GM12872 (cell line): ENCODE measurements around the gene THAP2.

Experiments
- TF ChIP-seq, protein P1 (sequence below): IDR thresholded peaks from 3 replicates; pipeline ENCODE4 v1.5.1; 2011; ENCODE audit warnings: low read depth, mild to moderate bottlenecking, low read length, moderate library complexity; ENCODE audit not compliant: insufficient read depth

Gene THAP2

DNA sequence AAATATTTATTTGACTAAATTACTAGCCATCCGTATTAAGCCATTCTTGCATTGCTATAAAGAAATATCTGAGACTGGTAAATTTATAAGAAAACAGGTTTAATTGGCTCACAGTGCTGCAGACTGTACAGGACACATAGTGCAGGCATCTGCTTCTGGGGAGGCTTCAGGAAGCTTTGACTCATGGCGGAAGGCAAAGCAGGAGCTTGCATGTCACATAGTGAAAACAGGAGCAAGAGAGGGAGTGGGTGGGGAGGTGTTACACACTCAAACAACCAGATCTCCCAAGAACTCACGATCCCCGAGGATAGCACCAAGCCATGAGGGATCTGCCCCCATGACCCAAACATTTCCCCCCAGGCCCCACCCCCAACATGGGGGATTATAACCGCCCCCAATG, 63.9 kb downstream of the THAP2 start:
- TF ChIP-seq, protein P1, sequence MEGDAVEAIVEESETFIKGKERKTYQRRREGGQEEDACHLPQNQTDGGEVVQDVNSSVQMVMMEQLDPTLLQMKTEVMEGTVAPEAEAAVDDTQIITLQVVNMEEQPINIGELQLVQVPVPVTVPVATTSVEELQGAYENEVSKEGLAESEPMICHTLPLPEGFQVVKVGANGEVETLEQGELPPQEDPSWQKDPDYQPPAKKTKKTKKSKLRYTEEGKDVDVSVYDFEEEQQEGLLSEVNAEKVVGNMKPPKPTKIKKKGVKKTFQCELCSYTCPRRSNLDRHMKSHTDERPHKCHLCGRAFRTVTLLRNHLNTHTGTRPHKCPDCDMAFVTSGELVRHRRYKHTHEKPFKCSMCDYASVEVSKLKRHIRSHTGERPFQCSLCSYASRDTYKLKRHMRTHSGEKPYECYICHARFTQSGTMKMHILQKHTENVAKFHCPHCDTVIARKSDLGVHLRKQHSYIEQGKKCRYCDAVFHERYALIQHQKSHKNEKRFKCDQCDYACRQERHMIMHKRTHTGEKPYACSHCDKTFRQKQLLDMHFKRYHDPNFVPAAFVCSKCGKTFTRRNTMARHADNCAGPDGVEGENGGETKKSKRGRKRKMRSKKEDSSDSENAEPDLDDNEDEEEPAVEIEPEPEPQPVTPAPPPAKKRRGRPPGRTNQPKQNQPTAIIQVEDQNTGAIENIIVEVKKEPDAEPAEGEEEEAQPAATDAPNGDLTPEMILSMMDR, result no peak
